Measurements from ENCODE around the gene SERPINI2. TPM values are rescaled to one million over a fixed set of nuclear protein-coding genes. Genes with fewer than 3 reads are reported as not detected.

SERPINI2 gene
- total RNA-seq, 4 donors from 2014 or later, result 2.4 to 5.0 (median 2.8) TPM; not detected in 1

- TF ChIP-seq POLR2A (IDR thresholded peaks at IDR 0.05) (no peak), CTCF (IDR thresholded peaks at IDR 0.05) (no peak)
- DNase-seq, result no peak
- no peaks in the 10 kb centered on the region for H3K27me3 ChIP-seq
- H3K4me1 ChIP-seq, result no peaks in the 10 kb centered on the region
- H3K36me3 ChIP-seq, result no peaks in the 10 kb centered on the region
- H3K4me3 ChIP-seq, result no peak overlapping the region
- no peaks in the 10 kb centered on the region for H3K9me3 ChIP-seq
- no peak overlapping the region for H3K27ac ChIP-seq
These were observed 24.1 kb upstream of the SERPINI2 start for GRCh38 chr3:167497903-167498302.

GRCh38 chr3:167493244-167493643, 19.4 kb upstream of the SERPINI2 start:
- Histone ChIP-seq H3K27me3 (no peaks in the 10 kb centered on the region), H3K4me1 (no peaks in the 10 kb centered on the region), H3K9me3 (no peaks in the 10 kb centered on the region), H3K36me3 (no peaks in the 10 kb centered on the region), H3K4me3 (no peak overlapping the region), H3K27ac (no peak overlapping the region)
- no peak for DNase-seq
- TF ChIP-seq POLR2A (IDR thresholded peaks at IDR 0.05) (no peak), CTCF (IDR thresholded peaks at IDR 0.05) (peak in 2 of 6 experiments; percentile 11 to 14)

DNA sequence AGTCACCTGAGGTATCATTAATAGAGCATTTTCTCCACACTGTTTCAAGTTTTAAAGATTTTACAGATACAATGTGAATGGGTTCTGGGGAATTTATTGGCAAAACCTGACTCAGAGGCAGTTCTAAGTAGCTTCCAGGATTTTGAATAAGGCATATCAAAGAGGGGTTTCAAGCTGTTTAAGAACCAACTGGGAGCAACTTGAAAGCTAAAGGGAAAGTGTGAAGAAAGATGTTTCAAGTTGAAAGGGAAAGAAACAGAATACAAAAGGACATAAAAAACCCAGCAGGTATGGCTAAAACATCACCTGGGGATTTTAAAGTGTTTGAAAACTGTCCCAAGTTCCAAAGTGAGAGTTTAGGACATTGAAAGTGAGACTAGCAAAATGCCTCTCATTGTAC, 17.8 kb upstream of the SERPINI2 start:
- H3K9me3 ChIP-seq, result no peaks in the 10 kb centered on the region
- no peak for DNase-seq
- no peaks in the 10 kb centered on the region for H3K27me3 ChIP-seq
- H3K27ac ChIP-seq, result no peak overlapping the region
- no peaks in the 10 kb centered on the region for H3K36me3 ChIP-seq
- no peak for TF ChIP-seq POLR2A (IDR thresholded peaks at IDR 0.05)
- TF ChIP-seq CTCF (IDR thresholded peaks at IDR 0.05), result no peak
- no peaks in the 10 kb centered on the region for H3K4me1 ChIP-seq
- no peak overlapping the region for H3K4me3 ChIP-seq

DNA sequence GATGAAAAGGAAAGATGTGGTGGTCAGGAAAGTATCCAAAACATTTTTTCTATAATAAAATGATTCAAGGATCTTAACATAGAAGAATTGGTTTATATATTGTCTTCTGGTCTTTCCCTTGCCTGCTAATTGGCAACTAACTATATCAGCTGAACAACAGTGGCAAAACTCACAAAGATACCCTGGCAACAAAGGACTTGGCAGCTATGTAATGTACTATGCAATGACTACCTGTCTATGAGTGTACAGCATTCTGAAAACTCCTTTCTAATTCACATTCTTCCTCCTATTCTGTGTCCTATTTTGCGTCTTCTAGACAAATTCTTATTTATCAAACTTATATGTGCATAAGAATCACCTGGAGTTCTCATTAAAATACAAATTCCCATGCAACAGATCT, 15.7 kb upstream of the SERPINI2 start:
- no peak for TF ChIP-seq CTCF (IDR thresholded peaks at IDR 0.05)
- H3K4me1 ChIP-seq, result no peaks in the 10 kb centered on the region
- no peak overlapping the region for H3K27ac ChIP-seq
- no peaks in the 10 kb centered on the region for H3K9me3 ChIP-seq
- no peak overlapping the region for H3K4me3 ChIP-seq
- no peaks in the 10 kb centered on the region for H3K36me3 ChIP-seq
- DNase-seq, result no peak
- H3K27me3 ChIP-seq, result no peaks in the 10 kb centered on the region

- no peak overlapping the region for H3K4me3 ChIP-seq
- H3K36me3 ChIP-seq, result no peaks in the 10 kb centered on the region
- no peak overlapping the region for H3K27ac ChIP-seq
- no peaks in the 10 kb centered on the region for H3K9me3 ChIP-seq
- no peaks in the 10 kb centered on the region for H3K27me3 ChIP-seq
- DNase-seq, result no peak
- no peaks in the 10 kb centered on the region for H3K4me1 ChIP-seq
- TF ChIP-seq CTCF (IDR thresholded peaks at IDR 0.05), result no peak
These were observed 13.7 kb upstream of the SERPINI2 start for GRCh38 chr3:167487556-167487955.

DNA sequence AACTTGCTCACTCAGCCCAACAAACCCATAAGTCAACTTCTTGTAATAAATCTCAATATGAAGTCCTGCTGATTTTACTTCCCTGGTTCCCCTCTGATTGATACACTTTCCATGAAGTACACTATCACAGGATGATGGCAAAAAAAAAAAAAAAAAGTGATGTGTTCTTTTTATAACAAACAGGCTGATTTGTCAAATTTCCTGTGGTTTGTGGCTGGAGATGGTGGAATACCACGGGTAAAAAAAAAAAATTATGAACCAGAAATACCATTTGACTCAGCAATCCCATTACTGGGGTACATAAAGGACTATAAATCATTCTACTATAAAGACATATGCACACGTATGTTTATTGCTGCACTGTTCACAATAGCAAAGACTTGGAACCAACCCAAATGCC, 10.7 kb upstream of the SERPINI2 start:
- Histone ChIP-seq H3K4me1 (no peaks in the 10 kb centered on the region), H3K36me3 (no peaks in the 10 kb centered on the region), H3K27me3 (no peaks in the 10 kb centered on the region), H3K27ac (no peak overlapping the region), H3K4me3 (no peak overlapping the region), H3K9me3 (no peaks in the 10 kb centered on the region)
- no peak for TF ChIP-seq POLR2A (IDR thresholded peaks at IDR 0.05)
- no peak for TF ChIP-seq CTCF (IDR thresholded peaks at IDR 0.05)
- no peak for DNase-seq

Data from Peyer's patch (tissue), 4 donors.